ENCODE measurements around the gene OR9Q1.

OR9Q1 gene, protein sequence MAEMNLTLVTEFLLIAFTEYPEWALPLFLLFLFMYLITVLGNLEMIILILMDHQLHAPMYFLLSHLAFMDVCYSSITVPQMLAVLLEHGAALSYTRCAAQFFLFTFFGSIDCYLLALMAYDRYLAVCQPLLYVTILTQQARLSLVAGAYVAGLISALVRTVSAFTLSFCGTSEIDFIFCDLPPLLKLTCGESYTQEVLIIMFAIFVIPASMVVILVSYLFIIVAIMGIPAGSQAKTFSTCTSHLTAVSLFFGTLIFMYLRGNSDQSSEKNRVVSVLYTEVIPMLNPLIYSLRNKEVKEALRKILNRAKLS

GRCh38 chr11:58023435-58023931, at the start of gene OR9Q1:
Gene OR9Q1, plus strand, starts transcription at chr11:58023881. Its CDS starts 155,564 bp downstream, at chr11:58179445.
- TF ChIP-seq CTCF (IDR thresholded peaks at IDR 0.05; ENCODE audit: insufficient read depth, missing control alignments): no peak
- DNase-seq (ENCODE audit: insufficient read length, low spot score): no peak
- no peak for FAIRE-seq

DNA sequence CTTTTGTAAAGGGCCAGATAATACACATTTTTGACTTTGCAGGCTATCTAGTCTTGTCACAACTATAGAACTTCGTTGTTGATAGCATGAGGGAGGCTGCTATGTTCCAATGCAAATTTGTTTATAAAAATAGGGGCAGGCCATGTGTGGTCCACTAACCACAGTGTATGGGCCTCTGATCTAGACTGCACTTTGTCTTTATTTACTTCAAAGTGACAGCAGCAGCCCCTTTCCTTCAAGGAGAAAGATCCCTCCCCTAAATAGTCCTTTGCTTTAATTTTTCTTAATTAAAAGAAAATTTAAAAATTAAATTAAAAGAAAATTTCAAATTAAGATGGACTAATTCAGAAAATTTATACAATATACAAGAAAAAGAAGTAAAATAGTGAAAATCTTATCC, 49.5 kb upstream of the OR9Q1 start:
- TF ChIP-seq CTCF (IDR thresholded peaks at IDR 0.05; ENCODE audit: insufficient read depth, missing control alignments): no peak
- DNase-seq (ENCODE audit: insufficient read length, low spot score) (no peak), FAIRE-seq (no peak)

GRCh38 chr11:57974848-57975601, 48.7 kb upstream of the OR9Q1 start:
- FAIRE-seq (no peak), DNase-seq (ENCODE audit: insufficient read length, low spot score) (no peak)
- TF ChIP-seq CTCF (IDR thresholded peaks at IDR 0.05; ENCODE audit: insufficient read depth, missing control alignments): no peak

GRCh38 chr11:57977709-57978108, 46.0 kb upstream of the OR9Q1 start:
- DNase-seq (ENCODE audit: insufficient read length, low spot score) (no peak), FAIRE-seq (no peak)
- no peak for TF ChIP-seq CTCF (IDR thresholded peaks at IDR 0.05; ENCODE audit: insufficient read depth, missing control alignments)

DNA sequence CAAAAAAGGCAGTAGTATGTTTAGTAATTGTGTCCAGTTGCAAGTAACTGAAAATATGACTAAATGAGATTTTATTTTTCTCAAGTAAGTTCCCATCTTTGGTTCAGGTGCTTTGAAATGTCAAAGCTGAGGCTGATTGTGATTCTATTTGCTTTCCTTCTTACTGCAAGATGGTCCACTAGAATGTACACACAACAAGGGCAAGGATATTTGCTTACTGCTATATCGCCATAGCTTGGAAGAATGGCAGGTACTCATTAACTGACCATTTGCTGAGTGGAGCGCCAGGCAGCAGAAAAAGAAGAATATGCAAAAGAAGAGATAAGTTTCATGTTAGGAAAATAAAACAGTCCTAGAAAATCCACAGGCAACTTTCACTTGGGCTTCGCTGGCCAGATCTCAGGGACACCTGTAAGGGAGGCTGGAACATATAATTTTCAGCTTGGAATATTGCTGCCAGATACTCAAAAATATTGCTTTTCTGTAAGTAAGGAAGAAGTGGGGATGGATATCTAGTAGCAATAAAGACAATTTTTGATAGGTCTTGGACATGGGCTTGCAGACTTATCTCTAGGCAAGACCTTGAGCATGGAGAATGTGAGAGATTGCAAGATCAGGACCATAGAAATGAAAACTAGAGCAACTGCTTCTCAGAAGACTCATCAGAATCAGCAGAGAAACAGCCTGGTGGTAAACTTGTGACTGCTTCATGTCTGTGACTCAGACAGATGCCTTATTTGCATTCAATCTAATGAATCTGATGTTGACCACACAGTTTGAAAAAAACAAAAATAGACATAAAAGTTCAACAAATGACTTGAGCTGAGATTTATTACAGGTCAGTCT, 44.8 kb upstream of the OR9Q1 start:
- no peak for TF ChIP-seq CTCF (IDR thresholded peaks at IDR 0.05; ENCODE audit: insufficient read depth, missing control alignments)
- FAIRE-seq (no peak), DNase-seq (ENCODE audit: insufficient read length, low spot score) (no peak)

- no peak for TF ChIP-seq CTCF (IDR thresholded peaks at IDR 0.05; ENCODE audit: insufficient read depth, missing control alignments)
- DNase-seq (ENCODE audit: insufficient read length, low spot score): no peak
- FAIRE-seq: no peak
These were observed 44.1 kb upstream of the OR9Q1 start for GRCh38 chr11:57979532-57980079.

Data from D721Med (cell line).